HCT116 (cell line): ENCODE measurements around the gene LRP2. TPM values are rescaled to one million over a fixed set of nuclear protein-coding genes. Genes with fewer than 3 reads are reported as not detected.

Experiments
- ATAC-seq: fragments of 200-7000 bp; cut with Tn5 transposase; 2 replicates; pipeline ENCODE4 v1.9.1; 2020; ENCODE audit warnings: mild to moderate bottlenecking, moderate library complexity
- BruUV-seq: library from RNA; stranded (reverse); fragments of 400-500 nt; replicated peaks from 2 replicates; lab custom pipeline; 2021; lab: Mats Ljungman, UMichigan
- CTCF ChIA-PET: fragments of 300-600 bp; sonication (Branson Sonifier 250); formaldehyde crosslinking; loops from one replicate; lab custom pipeline; 2021; ENCODE audit warnings: antibody characterized with exemption; lab: Charles Lee
- POLR2A ChIA-PET: fragments of 300-600, 350-600 bp; sonication (Branson Sonifier 250); formaldehyde crosslinking; loops from one replicate; lab custom pipeline; 2021; ENCODE audit warnings: antibody characterized with exemption; lab: Charles Lee
- RAD21 ChIA-PET, 2 experiments: fragments of 300-600 bp; sonication (Branson Sonifier 250); formaldehyde crosslinking; loops; one replicate each; lab custom pipeline; 2023; ENCODE audit warnings: low total read pairs in 2 of 2; ENCODE audit not compliant: uncharacterized antibody in 2 of 2, unreplicated experiment in 2 of 2, low non-redundant PET in 1 of 2; lab: Charles Lee
- DNase-seq: peaks from one replicate; pipeline ENCODE4 v3.0.0-alpha.2; 2010; ENCODE audit warnings: low read depth, low spot score
- H2AFZ ChIP-seq: fragments of 200-600 bp; shearing (Covaris generic), sonication (generic); 2 replicates; pipeline ENCODE4 v1.6.1; 2017; ENCODE audit warnings: low read depth, mixed run types, mixed read lengths, antibody characterized with exemption, low read length; ENCODE audit not compliant: poor library complexity, severe bottlenecking
- H3K27ac ChIP-seq: 2 replicates; pipeline ENCODE4 v1.5.1; 2012; ENCODE audit warnings: low read depth, low read length
- H3K27me3 ChIP-seq: fragments of 200-600 bp; sonication (generic); 2 replicates; pipeline ENCODE4 v1.6.1; 2016; ENCODE audit warnings: mixed run types, low read length, mixed read lengths; ENCODE audit not compliant: insufficient read depth
- H3K36me3 ChIP-seq, 2 experiments: fragments of 200-500 bp in 1 of 2; fragments of 200-600 bp in 1 of 2; sonication (Bioruptor generic) in 1 of 2; sonication (generic) in 1 of 2; 2 replicates each; pipeline versions ENCODE4 v1.5.1 to v1.6.1; 2014 to 2016; ENCODE audit warnings: low read length in 2 of 2, inconsistent platforms in 1 of 2, mixed read lengths in 1 of 2, mixed run types in 1 of 2; ENCODE audit not compliant: insufficient read depth in 2 of 2, control insufficient read depth in 1 of 2
- H3K4me1 ChIP-seq, 2 experiments: fragments of 200-600 bp in 1 of 2; sonication (generic) in 1 of 2; 2 replicates each; pipeline versions ENCODE4 v1.5.1 to v1.6.1; 2012 to 2017; ENCODE audit warnings: low read length in 2 of 2, inconsistent platforms in 1 of 2, mild to moderate bottlenecking in 1 of 2, mixed read lengths in 1 of 2, mixed run types in 1 of 2, moderate library complexity in 1 of 2; ENCODE audit not compliant: insufficient read depth in 2 of 2, control insufficient read depth in 1 of 2
- H3K4me2 ChIP-seq: fragments of 200-600 bp; sonication (generic); 2 replicates; pipeline ENCODE4 v1.6.1; 2017; ENCODE audit warnings: mixed run types, low read length, mixed read lengths
- H3K4me3 ChIP-seq, 2 experiments: fragments of 200-600 bp in 1 of 2; sonication (generic) in 1 of 2; replicated peaks in 1 of 2; 2 replicates each; pipeline ENCODE4 v1.5.1; 2011 to 2016; ENCODE audit warnings: low read length in 2 of 2, control low read depth in 1 of 2, low read depth in 1 of 2, mild to moderate bottlenecking in 1 of 2, mixed read lengths in 1 of 2, mixed run types in 1 of 2
- H3K79me2 ChIP-seq: fragments of 200-600 bp; sonication (generic); 2 replicates; pipeline ENCODE4 v1.6.1; 2017; ENCODE audit warnings: mild to moderate bottlenecking, mixed run types, low read length, moderate library complexity, mixed read lengths; ENCODE audit not compliant: insufficient read depth
- H3K9ac ChIP-seq: fragments of 200-600 bp; sonication (generic); 2 replicates; pipeline ENCODE4 v1.6.1; 2016; ENCODE audit warnings: low read length, mixed read lengths
- H3K9me2 ChIP-seq: fragments of 200-600 bp; sonication (generic), shearing (Covaris generic); 2 replicates; pipeline ENCODE4 v1.6.1; 2017; ENCODE audit warnings: mixed run types, mild to moderate bottlenecking, moderate library complexity; ENCODE audit not compliant: insufficient read depth
- H3K9me3 ChIP-seq, 2 experiments: fragments of 200-500 bp in 1 of 2; fragments of 200-600 bp in 1 of 2; sonication (Bioruptor generic) in 1 of 2; sonication (generic) in 1 of 2; 2 replicates each; pipeline ENCODE4 v1.6.1; 2014 to 2017; ENCODE audit warnings: low read length in 2 of 2, mixed read lengths in 2 of 2, inconsistent platforms in 1 of 2, low read depth in 1 of 2, mild to moderate bottlenecking in 1 of 2, mixed run types in 1 of 2, moderate library complexity in 1 of 2; ENCODE audit not compliant: control insufficient read depth in 1 of 2, insufficient read depth in 1 of 2
- H4K20me1 ChIP-seq: fragments of 200-600 bp; sonication (generic), shearing (Covaris generic); 2 replicates; pipeline ENCODE4 v1.6.1; 2017; ENCODE audit warnings: mixed run types, mild to moderate bottlenecking, moderate library complexity; ENCODE audit not compliant: insufficient read depth
- CBX3 ChIP-seq: IDR thresholded peaks from 2 replicates; pipeline ENCODE4 v1.6.1; 2012; ENCODE audit warnings: low read depth
- CEBPB ChIP-seq: IDR thresholded peaks from 2 replicates; pipeline ENCODE4 v1.6.1; 2012; ENCODE audit warnings: low read depth
- CTCF ChIP-seq, 3 experiments: fragments of 200-600 bp in 1 of 3; sonication (generic) in 1 of 3; IDR thresholded peaks in 2 of 3; conservative IDR thresholded peaks in 1 of 3; 2 replicates each; pipeline ENCODE4 v1.5.1; 2012 to 2017; ENCODE audit warnings: low read depth in 2 of 3, low read length in 2 of 3, antibody characterized with exemption in 1 of 3, borderline replicate concordance in 1 of 3, control low read depth in 1 of 3, mild to moderate bottlenecking in 1 of 3, mixed read lengths in 1 of 3, mixed run types in 1 of 3, moderate library complexity in 1 of 3; ENCODE audit not compliant: insufficient read depth in 1 of 3
- EGR1 ChIP-seq: IDR thresholded peaks from 2 replicates; pipeline ENCODE4 v1.6.1; 2012; ENCODE audit warnings: low read depth
- ELF1 ChIP-seq: IDR thresholded peaks from 2 replicates; pipeline ENCODE4 v1.6.1; 2012; ENCODE audit warnings: low read depth, borderline replicate concordance
- FOSL1 ChIP-seq: IDR thresholded peaks from 2 replicates; pipeline ENCODE4 v1.6.1; 2012; ENCODE audit warnings: low read depth
- JUND ChIP-seq: IDR thresholded peaks from 2 replicates; pipeline ENCODE4 v1.6.1; 2012
- MAX ChIP-seq: IDR thresholded peaks from 2 replicates; pipeline ENCODE4 v1.6.1; 2012
- POLR2A ChIP-seq: IDR thresholded peaks from 2 replicates; pipeline ENCODE4 v1.7.0; 2011; ENCODE audit warnings: borderline replicate concordance; ENCODE audit not compliant: insufficient read depth, insufficient read length; ENCODE audit errors: extremely low read depth
- POLR2AphosphoS5 ChIP-seq: IDR thresholded peaks from 2 replicates; pipeline ENCODE4 v1.6.1; 2011; ENCODE audit warnings: mild to moderate bottlenecking, low read depth, low read length, moderate library complexity
- RAD21 ChIP-seq: IDR thresholded peaks from 2 replicates; pipeline ENCODE4 v1.6.1; 2012; ENCODE audit warnings: low read depth, mild to moderate bottlenecking
- REST ChIP-seq: IDR thresholded peaks from 2 replicates; pipeline ENCODE4 v1.6.1; 2012; ENCODE audit warnings: low read depth
- SIN3A ChIP-seq: IDR thresholded peaks from 2 replicates; pipeline ENCODE4 v1.6.1; 2012; ENCODE audit warnings: low read depth
- SP1 ChIP-seq: IDR thresholded peaks from 2 replicates; pipeline ENCODE4 v1.6.1; 2012; ENCODE audit warnings: low read depth
- SRF ChIP-seq: IDR thresholded peaks from 2 replicates; pipeline ENCODE4 v1.6.1; 2012; ENCODE audit warnings: low read depth
- TCF7L2 ChIP-seq: IDR thresholded peaks from 2 replicates; pipeline ENCODE4 v1.7.0; 2011; ENCODE audit warnings: borderline replicate concordance, inconsistent platforms; ENCODE audit not compliant: insufficient read depth, insufficient read length; ENCODE audit errors: extremely low read depth
- YY1 ChIP-seq: IDR thresholded peaks from 2 replicates; pipeline ENCODE4 v1.6.1; 2011; ENCODE audit warnings: low read length, low read depth, moderate library complexity, mild to moderate bottlenecking; ENCODE audit not compliant: insufficient replicate concordance; ENCODE audit errors: extremely low read depth
- ZBTB33 ChIP-seq: IDR thresholded peaks from 2 replicates; pipeline ENCODE4 v1.6.1; 2011; ENCODE audit warnings: mild to moderate bottlenecking, low read length, moderate library complexity; ENCODE audit not compliant: insufficient replicate concordance; ENCODE audit errors: extremely low read depth
- ZFX ChIP-seq: fragments of 450-650 bp; IDR thresholded peaks from 2 replicates; pipeline ENCODE4 v1.6.1; 2017
- ZNF274 ChIP-seq: fragments of 200-500 bp; sonication (Bioruptor generic); IDR thresholded peaks from 2 replicates; pipeline ENCODE4 v1.6.1; 2014; ENCODE audit warnings: mild to moderate bottlenecking, low read depth, low read length, inconsistent platforms
- intact Hi-C: fragments of 100-400 bp; cut with micrococcal nuclease; formaldehyde crosslinking; loops from 2 replicates; pipeline ENCODE4 v1.10.0; 2022
- total RNA-seq: library from RNA; stranded (reverse); gene quantifications from one replicate; pipeline ENCODE4 v1.2.1, GENCODE V29; 2021; ENCODE audit not compliant: unreplicated experiment

LRP2 gene
- total RNA-seq, 1 experiment from 2014 or later = 0.20 TPM

GRCh38 chr2:169349535-169349934, 12.8 kb downstream of the LRP2 start:
- no peaks in the 10 kb centered on the region for H3K27me3 ChIP-seq
- no peak for TF ChIP-seq JUND
- TF ChIP-seq SRF = no peak
- TF ChIP-seq EGR1 = no peak
- no peak for TF ChIP-seq ELF1
- TF ChIP-seq TCF7L2 = no peak
- TF ChIP-seq CTCF (IDR thresholded peaks at IDR 0.05 in 2 of 3, conservative IDR thresholded peaks at IDR 0.05 in 1 of 3; ENCODE audit: borderline replicate concordance in 1 of 3, insufficient read depth in 1 of 3, low read depth in 2 of 3, low read length in 2 of 3) = no peak
- no peak for TF ChIP-seq SIN3A
- no peak for TF ChIP-seq REST
- no peak for TF ChIP-seq POLR2AphosphoS5
- no peak for TF ChIP-seq ZBTB33
- TF ChIP-seq ZNF274 = no peak
- no peak for TF ChIP-seq CEBPB
- no peak for TF ChIP-seq SP1
- TF ChIP-seq FOSL1 = no peak
- no peak for TF ChIP-seq ZFX
- no peak for TF ChIP-seq MAX
- TF ChIP-seq POLR2A = no peak
- no peak for TF ChIP-seq RAD21
- no peak for TF ChIP-seq CBX3
- no peak for TF ChIP-seq YY1
- TF ChIP-seq, all 23 proteins: peak for 0
- BruUV-seq = no TSS peak
- intact Hi-C loops = no loop called here
- no peak overlapping the region for H3K27ac ChIP-seq
- no peak for DNase-seq
- POLR2A ChIA-PET = no interaction called here
- no peaks in the 10 kb centered on the region for H3K9me2 ChIP-seq
- no peaks in the 10 kb centered on the region for H3K4me1 ChIP-seq
- H4K20me1 ChIP-seq = no peaks in the 10 kb centered on the region
- CTCF ChIA-PET = no interaction called here
- no peak overlapping the region for H3K4me2 ChIP-seq
- no peaks in the 10 kb centered on the region for H3K36me3 ChIP-seq
- no peak overlapping the region for H3K4me3 ChIP-seq
- no peaks in the 10 kb centered on the region for H3K79me2 ChIP-seq
- RAD21 ChIA-PET = no interaction called here
- H2AFZ ChIP-seq = no peak overlapping the region
- no peaks in the 10 kb centered on the region for H3K9me3 ChIP-seq
- no peak overlapping the region for H3K9ac ChIP-seq
- ATAC-seq = no peak
